NCI-H2029 (cell line): ENCODE measurements around the gene SLC25A11.
"Not testable (repeated sequence)": the region's sequence is repeated elsewhere in the genome, so short reads cannot be mapped to it uniquely, and the experiment has no call there.

Experiments
- DNase-seq: peaks from one replicate; lab custom pipeline; 2025; lab: John Stamatoyannopoulos, UW

The SLC25A11 gene

GRCh38 chr17:4920351-4921048, 19.3 kb downstream of the SLC25A11 start:
- no peak for DNase-seq

GRCh38 chr17:4919511-4920047, 20.3 kb downstream of the SLC25A11 start:
- DNase-seq, result no peak

GRCh38 chr17:4914551-4914950, 25.3 kb downstream of the SLC25A11 start:
- DNase-seq, result not testable (repeated sequence)

GRCh38 chr17:4913994-4914393, 25.9 kb downstream of the SLC25A11 start:
- DNase-seq, result no peak

- DNase-seq, result peak; percentile 58
These were observed 30.9 kb downstream of the SLC25A11 start for GRCh38 chr17:4908711-4909496.

- DNase-seq, result no peak
These were observed 31.5 kb downstream of the SLC25A11 start for GRCh38 chr17:4908301-4908700.

GRCh38 chr17:4906642-4907041, 33.2 kb downstream of the SLC25A11 start:
- DNase-seq, result not testable (repeated sequence)

GRCh38 chr17:4903051-4903818, 36.6 kb downstream of the SLC25A11 start, which contains the start of gene CHRNE:
TSS of gene CHRNE (minus strand) at chr17:4903098. CDS start at chr17:4903063, 35 bp downstream.
- DNase-seq, result peak; percentile 32

- DNase-seq, result no peak
These were observed 37.3 kb downstream of the SLC25A11 start for GRCh38 chr17:4902540-4902939.

GRCh38 chr17:4901648-4902344, 38.0 kb downstream of the SLC25A11 start:
- DNase-seq, result no peak

GRCh38 chr17:4901108-4901647, 38.7 kb downstream of the SLC25A11 start:
- DNase-seq, result no peak

GRCh38 chr17:4900231-4901107, 39.4 kb downstream of the SLC25A11 start:
- DNase-seq, result no peak

- peak; percentile 33 for DNase-seq
These were observed 40.3 kb downstream of the SLC25A11 start, which contains the start of gene C17orf107 for GRCh38 chr17:4899341-4900230. TSS of gene C17orf107 (plus strand) at chr17:4899536. CDS start at chr17:4899763, 227 bp downstream.

GRCh38 chr17:4898927-4899326, 40.9 kb downstream of the SLC25A11 start:
- no peak for DNase-seq

- DNase-seq, result no peak
These were observed 41.5 kb downstream of the SLC25A11 start for GRCh38 chr17:4898351-4898750.

- no peak for DNase-seq
These were observed 42.1 kb downstream of the SLC25A11 start for GRCh38 chr17:4897785-4898184.

GRCh38 chr17:4897198-4897687, 42.6 kb downstream of the SLC25A11 start:
- no peak for DNase-seq

GRCh38 chr17:4896332-4897197, 43.3 kb downstream of the SLC25A11 start:
- DNase-seq, result no peak
